Progenitor cell of endocrine pancreas (in vitro differentiated cells): ENCODE results near the gene SFSWAP. TPM values are rescaled to one million over a fixed set of nuclear protein-coding genes. Genes with fewer than 3 reads are reported as not detected.

Experiments used
- DNase-seq: peaks from one replicate; pipeline ENCODE4 v3.0.0; 2021; ENCODE audit warnings: low spot score; ENCODE audit not compliant: unreplicated experiment
- H3K27ac Mint-ChIP-seq: 2 replicates; pipeline ENCODE4 v1.8.0; 2021; ENCODE audit warnings: mild to moderate bottlenecking, moderate library complexity, mixed read lengths
- H3K27me3 Mint-ChIP-seq: 2 replicates; pipeline ENCODE4 v1.8.0; 2021; ENCODE audit warnings: mixed read lengths
- H3K36me3 Mint-ChIP-seq: 2 replicates; pipeline ENCODE4 v1.8.0; 2022; ENCODE audit warnings: mixed read lengths; ENCODE audit not compliant: insufficient read depth
- H3K4me1 Mint-ChIP-seq: 2 replicates; pipeline ENCODE4 v1.8.0; 2021; ENCODE audit warnings: low read depth, mixed read lengths
- H3K4me3 Mint-ChIP-seq: 2 replicates; pipeline ENCODE4 v1.8.0; 2021; ENCODE audit warnings: low read depth, mild to moderate bottlenecking, moderate library complexity, mixed read lengths
- H3K9me3 Mint-ChIP-seq: 2 replicates; pipeline ENCODE4 v1.8.0; 2021; ENCODE audit warnings: low read depth, mixed read lengths
- total RNA-seq: library from RNA; stranded (reverse); gene quantifications from 2 replicates; pipeline ENCODE4 v1.2.1, GENCODE V29; 2021
- TF ChIP-seq, protein P1 (sequence below): fragments of 200-600 bp; sonication (generic); IDR thresholded peaks from one replicate; pipeline ENCODE4 v1.5.0; 2021; ENCODE audit warnings: antibody characterized with exemption, mild to moderate bottlenecking; ENCODE audit not compliant: unreplicated experiment

The SFSWAP gene
- total RNA-seq, 1 donor from 2014 or later, result 62.1 TPM

DNA sequence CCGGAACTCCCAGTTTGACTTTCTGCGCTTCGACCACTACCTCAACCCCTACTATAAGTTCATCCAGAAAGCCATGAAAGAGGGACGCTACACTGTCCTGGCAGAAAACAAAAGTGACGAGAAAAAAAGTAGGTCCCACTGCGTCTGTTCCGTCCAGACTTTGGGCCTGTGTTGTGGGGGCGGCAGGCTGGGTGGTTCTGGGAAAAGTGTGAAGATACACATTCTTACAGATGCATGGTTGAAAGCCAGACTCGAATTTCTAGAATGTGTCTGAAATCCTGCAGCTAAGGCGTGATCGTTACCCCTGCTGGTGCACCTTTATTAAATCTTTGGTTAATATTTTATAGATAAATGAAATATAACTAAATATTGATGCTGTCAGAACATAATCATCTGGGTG is 14.6 kb downstream of the SFSWAP start:
- Mint-ChIP-seq H3K27ac (no peak overlapping the region), H3K9me3 (no peaks in the 10 kb centered on the region), H3K4me1 (peaks cover 3% of the 10 kb centered on the region), H3K4me3 (no peak overlapping the region), H3K36me3 (peaks cover 13% of the 10 kb centered on the region), H3K27me3 (no peaks in the 10 kb centered on the region)
- DNase-seq, result no peak
- TF ChIP-seq, protein P1, sequence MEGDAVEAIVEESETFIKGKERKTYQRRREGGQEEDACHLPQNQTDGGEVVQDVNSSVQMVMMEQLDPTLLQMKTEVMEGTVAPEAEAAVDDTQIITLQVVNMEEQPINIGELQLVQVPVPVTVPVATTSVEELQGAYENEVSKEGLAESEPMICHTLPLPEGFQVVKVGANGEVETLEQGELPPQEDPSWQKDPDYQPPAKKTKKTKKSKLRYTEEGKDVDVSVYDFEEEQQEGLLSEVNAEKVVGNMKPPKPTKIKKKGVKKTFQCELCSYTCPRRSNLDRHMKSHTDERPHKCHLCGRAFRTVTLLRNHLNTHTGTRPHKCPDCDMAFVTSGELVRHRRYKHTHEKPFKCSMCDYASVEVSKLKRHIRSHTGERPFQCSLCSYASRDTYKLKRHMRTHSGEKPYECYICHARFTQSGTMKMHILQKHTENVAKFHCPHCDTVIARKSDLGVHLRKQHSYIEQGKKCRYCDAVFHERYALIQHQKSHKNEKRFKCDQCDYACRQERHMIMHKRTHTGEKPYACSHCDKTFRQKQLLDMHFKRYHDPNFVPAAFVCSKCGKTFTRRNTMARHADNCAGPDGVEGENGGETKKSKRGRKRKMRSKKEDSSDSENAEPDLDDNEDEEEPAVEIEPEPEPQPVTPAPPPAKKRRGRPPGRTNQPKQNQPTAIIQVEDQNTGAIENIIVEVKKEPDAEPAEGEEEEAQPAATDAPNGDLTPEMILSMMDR, result no peak

DNA sequence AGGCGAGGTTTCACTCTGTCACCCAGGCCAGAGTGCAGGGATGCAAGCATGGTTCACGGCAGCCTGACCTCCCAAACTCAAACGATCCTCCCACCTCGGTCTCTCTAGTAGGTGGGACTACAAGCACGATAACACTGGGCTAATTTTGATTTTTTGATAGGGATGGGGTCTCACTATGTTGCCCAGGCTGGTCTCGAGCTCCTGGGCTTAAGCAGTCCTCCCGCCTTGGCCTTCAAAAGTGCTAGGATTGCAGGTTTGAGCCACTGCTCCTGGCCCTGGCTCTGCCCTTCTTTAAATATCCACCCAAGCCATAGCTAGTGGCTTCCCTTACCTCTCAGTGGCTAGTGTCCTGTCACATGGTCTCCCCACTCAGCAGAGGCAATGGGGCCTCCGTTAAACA is 17.8 kb downstream of the SFSWAP start:
- Mint-ChIP-seq H3K27me3 (no peaks in the 10 kb centered on the region), H3K4me3 (no peak overlapping the region), H3K27ac (no peak overlapping the region), H3K4me1 (peaks cover 9% of the 10 kb centered on the region), H3K36me3 (peaks cover 18% of the 10 kb centered on the region), H3K9me3 (no peaks in the 10 kb centered on the region)
- no peak for DNase-seq
- TF ChIP-seq, protein P1, result no peak

DNA sequence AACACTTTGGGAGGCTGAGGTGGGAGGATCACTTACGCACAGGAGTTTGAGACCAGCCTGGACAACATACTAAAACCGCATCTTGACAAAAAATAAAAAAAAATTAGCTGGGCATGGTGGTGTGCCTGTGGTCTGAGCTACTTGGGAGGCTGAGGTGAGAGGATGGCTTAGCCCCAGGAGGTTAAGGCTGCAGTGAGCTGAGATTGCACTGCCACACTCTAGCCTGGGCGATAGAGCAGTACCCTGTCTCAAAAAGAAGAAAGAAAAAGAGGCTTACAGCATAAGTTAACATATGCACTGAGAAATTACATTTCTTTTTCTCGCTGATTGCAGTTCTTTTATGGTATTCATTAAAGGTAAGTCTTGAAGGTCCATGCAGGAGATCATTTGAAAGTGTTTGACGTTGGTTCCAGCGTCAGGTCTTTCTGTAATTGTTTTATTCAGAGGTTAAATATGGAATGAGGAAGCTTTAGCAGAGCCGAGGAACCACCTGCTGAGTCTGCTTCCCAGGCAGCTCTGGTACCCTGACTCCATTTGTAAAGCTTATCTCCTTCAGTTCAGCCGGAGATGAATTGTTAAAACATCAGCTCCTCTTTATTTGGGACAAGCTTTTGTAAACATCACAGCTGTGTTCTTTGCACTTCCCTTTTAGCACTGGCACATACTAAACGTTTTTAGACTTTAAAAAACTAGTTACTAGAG is 18.5 kb downstream of the SFSWAP start:
- Mint-ChIP-seq H3K27ac (no peak overlapping the region), H3K9me3 (no peaks in the 10 kb centered on the region), H3K27me3 (no peaks in the 10 kb centered on the region), H3K4me1 (peaks cover 9% of the 10 kb centered on the region), H3K36me3 (peaks cover 21% of the 10 kb centered on the region), H3K4me3 (no peak overlapping the region)
- no peak for DNase-seq
- TF ChIP-seq, protein P1, result no peak

DNA sequence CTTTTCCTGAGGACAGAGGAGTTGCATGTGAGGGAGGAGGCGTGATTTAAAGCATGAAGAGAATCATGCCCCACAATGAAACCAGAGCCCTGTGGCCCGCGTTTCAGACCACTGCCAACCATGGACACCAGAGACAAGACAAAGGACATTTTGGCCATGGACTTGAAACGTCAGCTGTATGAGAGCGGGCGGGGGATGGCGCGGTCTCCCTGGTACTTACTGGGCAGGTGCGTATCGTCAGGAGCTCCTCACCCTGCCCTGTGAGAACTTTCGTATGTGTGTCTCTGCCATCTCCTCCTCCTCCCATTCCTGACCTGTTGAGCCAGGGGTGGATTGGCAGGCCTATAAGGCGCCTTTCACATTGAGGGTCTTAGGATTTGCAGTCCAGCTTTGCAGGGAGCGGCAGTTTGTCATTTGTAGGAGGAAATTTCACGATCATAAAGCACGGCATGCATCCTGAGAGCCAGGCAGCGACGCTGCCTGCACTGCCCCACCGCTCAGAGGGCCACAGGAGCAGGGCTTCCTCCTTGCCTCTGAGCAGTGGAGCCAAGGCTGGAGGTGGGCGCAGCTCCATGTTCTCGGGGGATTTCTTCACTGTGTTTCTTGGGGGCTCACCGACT is 22.2 kb downstream of the SFSWAP start:
- DNase-seq, result no peak
- Mint-ChIP-seq H3K9me3 (no peaks in the 10 kb centered on the region), H3K36me3 (peaks cover 23% of the 10 kb centered on the region), H3K27me3 (no peaks in the 10 kb centered on the region), H3K4me1 (peaks cover 9% of the 10 kb centered on the region), H3K4me3 (no peak overlapping the region), H3K27ac (no peak overlapping the region)
- TF ChIP-seq, protein P1, result no peak

DNA sequence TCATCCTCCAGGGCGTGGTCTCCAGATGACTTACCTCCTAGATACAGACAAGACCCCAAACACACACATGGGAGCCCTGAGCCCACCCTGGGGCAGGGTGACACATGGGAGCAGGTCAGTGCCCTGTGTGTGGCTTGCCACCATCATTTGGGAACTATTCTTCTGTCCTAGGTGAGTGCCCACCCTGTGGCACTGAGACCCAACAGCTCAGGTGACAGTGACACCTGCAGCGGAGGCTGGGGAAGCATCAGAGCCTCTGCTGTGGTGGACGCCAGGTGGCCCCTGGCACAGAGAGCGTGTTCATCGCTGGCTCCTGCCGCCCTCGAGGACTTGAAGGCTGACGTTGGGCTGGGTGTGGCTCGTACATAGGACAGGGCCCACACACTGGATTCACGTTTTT is 23.0 kb downstream of the SFSWAP start:
- no peaks in the 10 kb centered on the region for H3K27me3 Mint-ChIP-seq
- H3K36me3 Mint-ChIP-seq, result peaks cover 21% of the 10 kb centered on the region
- no peak for DNase-seq
- TF ChIP-seq, protein P1, result no peak
- peaks cover 9% of the 10 kb centered on the region for H3K4me1 Mint-ChIP-seq
- H3K4me3 Mint-ChIP-seq, result no peak overlapping the region
- no peaks in the 10 kb centered on the region for H3K9me3 Mint-ChIP-seq
- H3K27ac Mint-ChIP-seq, result no peak overlapping the region
